Measurements from ENCODE around the gene FAM24A.
A peak's percentile ranks its signal among the peaks of the same experiment; 100 is the strongest.
"Not testable (repeated sequence)": the region's sequence is repeated elsewhere in the genome, so short reads cannot be mapped to it uniquely, and the experiment has no call there.

FAM24A gene

GRCh38 chr10:122878799-122879338 is 31.5 kb upstream of the FAM24A start:
- Histone ChIP-seq H3K9me3 (ENCODE audit: control insufficient read depth, low read depth, low read length) (no peaks in the 10 kb centered on the region), H3K36me3 (ENCODE audit: control insufficient read depth, low read depth, low read length) (no peaks in the 10 kb centered on the region), H3K27ac (ENCODE audit: low read length) (no peak overlapping the region), H3K4me1 (ENCODE audit: control insufficient read depth, low read depth, low read length) (peaks cover 42% of the 10 kb centered on the region), H3K27me3 (ENCODE audit: control insufficient read depth, insufficient read depth, low read length) (no peaks in the 10 kb centered on the region), H3K4me3 (ENCODE audit: low read length) (peak overlapping the region; percentile 73), H3K9ac (ENCODE audit: low read length) (peak overlapping the region; percentile 53)

- H3K9ac ChIP-seq (ENCODE audit: low read length), result peak within 1 kb of the TSS; percentile 53
- H3K4me3 ChIP-seq (ENCODE audit: low read length), result peak within 1 kb of the TSS; percentile 73
- H3K27me3 ChIP-seq (ENCODE audit: control insufficient read depth, insufficient read depth, low read length), result no peaks in the 10 kb centered on the region
- H3K9me3 ChIP-seq (ENCODE audit: control insufficient read depth, low read depth, low read length), result no peaks in the 10 kb centered on the region
- peaks cover 35% of the 10 kb centered on the region for H3K4me1 ChIP-seq (ENCODE audit: control insufficient read depth, low read depth, low read length)
- H3K27ac ChIP-seq (ENCODE audit: low read length), result no peak within 1 kb of the TSS
- no peaks in the 10 kb centered on the region for H3K36me3 ChIP-seq (ENCODE audit: control insufficient read depth, low read depth, low read length)
Measured at GRCh38 chr10:122879339-122880273, 30.8 kb upstream of the FAM24A start, which contains the start of gene FAM24B. Gene FAM24B, minus strand, starts transcription at chr10:122879581. Its CDS starts 29,066 bp downstream, at chr10:122850515.

DNA sequence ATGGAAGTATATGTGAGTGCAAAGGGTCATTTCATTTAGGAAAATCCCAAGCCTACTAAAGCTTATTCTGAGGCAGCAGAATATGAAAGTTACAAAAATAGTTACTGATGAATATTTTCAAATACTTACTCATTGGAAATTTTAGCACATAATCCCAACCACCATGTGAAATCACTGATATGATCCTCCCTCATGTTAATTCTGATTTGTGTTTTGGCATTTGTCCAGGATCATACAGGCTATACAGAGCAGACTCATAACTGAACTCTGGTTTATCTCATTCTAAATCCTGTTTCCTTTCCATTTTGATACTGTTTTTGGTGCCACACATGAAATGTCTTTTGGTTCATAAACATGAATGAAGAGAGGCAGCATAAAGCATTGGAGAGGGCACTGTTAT is 27.6 kb upstream of the FAM24A start:
- no peaks in the 10 kb centered on the region for H3K36me3 ChIP-seq (ENCODE audit: control insufficient read depth, low read depth, low read length)
- no peak overlapping the region for H3K27ac ChIP-seq (ENCODE audit: low read length)
- H3K4me3 ChIP-seq (ENCODE audit: low read length), result no peak overlapping the region
- peaks cover 8% of the 10 kb centered on the region for H3K4me1 ChIP-seq (ENCODE audit: control insufficient read depth, low read depth, low read length)
- no peaks in the 10 kb centered on the region for H3K27me3 ChIP-seq (ENCODE audit: control insufficient read depth, insufficient read depth, low read length)
- H3K9me3 ChIP-seq (ENCODE audit: control insufficient read depth, low read depth, low read length), result no peaks in the 10 kb centered on the region
- no peak overlapping the region for H3K9ac ChIP-seq (ENCODE audit: low read length)

DNA sequence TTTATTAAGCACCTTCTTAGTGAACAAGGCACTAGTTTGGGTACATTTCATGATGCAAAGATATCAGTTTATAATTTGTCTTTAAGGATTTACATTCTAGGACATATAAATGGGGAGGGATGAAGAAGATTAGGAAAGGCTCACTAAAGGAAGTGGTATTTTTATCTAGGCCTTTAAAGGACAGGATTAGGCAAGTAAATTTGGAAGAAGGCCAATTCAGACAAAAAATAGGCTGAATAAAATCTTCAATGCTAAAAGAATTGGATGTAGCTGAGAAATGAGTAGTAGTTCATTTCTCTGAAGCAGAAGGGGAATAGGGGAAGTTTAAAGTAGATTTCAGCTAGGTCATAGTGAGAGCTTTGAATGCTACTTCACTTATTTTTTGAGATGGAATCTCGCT is 26.2 kb upstream of the FAM24A start:
- H3K27ac ChIP-seq (ENCODE audit: low read length), result no peak overlapping the region
- peaks cover 2% of the 10 kb centered on the region for H3K4me1 ChIP-seq (ENCODE audit: control insufficient read depth, low read depth, low read length)
- no peaks in the 10 kb centered on the region for H3K27me3 ChIP-seq (ENCODE audit: control insufficient read depth, insufficient read depth, low read length)
- H3K36me3 ChIP-seq (ENCODE audit: control insufficient read depth, low read depth, low read length), result no peaks in the 10 kb centered on the region
- H3K9ac ChIP-seq (ENCODE audit: low read length), result no peak overlapping the region
- H3K9me3 ChIP-seq (ENCODE audit: control insufficient read depth, low read depth, low read length), result no peaks in the 10 kb centered on the region
- no peak overlapping the region for H3K4me3 ChIP-seq (ENCODE audit: low read length)

DNA sequence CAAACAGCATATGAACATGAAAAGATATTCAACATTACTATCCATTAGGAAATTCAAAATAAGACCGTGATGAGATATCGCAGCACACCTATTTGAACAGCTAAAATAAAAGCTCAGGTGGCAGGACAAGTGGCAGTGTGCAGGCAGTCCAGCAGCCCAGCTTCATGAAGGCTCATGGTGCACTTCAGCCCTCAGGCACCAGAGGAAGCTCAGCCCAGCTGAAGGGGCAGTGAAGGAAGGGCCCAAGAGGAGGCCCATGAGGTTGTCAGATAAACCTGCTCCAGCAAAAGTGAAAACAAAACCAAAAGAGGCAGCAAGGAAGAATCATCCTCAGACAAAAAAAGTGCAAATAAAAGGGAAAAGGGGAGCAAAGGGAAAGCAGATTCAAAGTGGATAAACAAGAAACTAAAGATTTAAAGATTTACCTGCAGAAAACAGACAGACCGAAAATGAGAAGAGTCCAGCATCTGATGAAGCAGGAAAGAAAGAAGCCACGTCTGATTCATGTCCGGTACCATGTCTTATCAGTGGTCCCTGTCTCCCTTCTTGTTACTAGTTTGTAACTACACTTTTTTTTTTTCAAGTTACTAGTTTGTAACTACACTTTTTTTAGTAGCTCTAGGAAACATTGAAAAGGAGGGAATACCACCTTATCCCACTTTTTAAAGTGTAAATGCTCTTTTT is 16.0 kb upstream of the FAM24A start:
- H3K27me3 ChIP-seq (ENCODE audit: control insufficient read depth, insufficient read depth, low read length), result no peaks in the 10 kb centered on the region

GRCh38 chr10:122903861-122904260 is 6.5 kb upstream of the FAM24A start:
- not testable (repeated sequence) for H3K27ac ChIP-seq (ENCODE audit: low read length); H3K27me3 ChIP-seq (ENCODE audit: control insufficient read depth, insufficient read depth, low read length); H3K36me3 ChIP-seq (ENCODE audit: control insufficient read depth, low read depth, low read length); H3K4me3 ChIP-seq (ENCODE audit: low read length); H3K9me3 ChIP-seq (ENCODE audit: control insufficient read depth, low read depth, low read length); H3K4me1 ChIP-seq (ENCODE audit: control insufficient read depth, low read depth, low read length); H3K9ac ChIP-seq (ENCODE audit: low read length)

More for the DNA sequence above, 16.0 kb upstream of the FAM24A start:
- no peak overlapping the region for H3K9ac ChIP-seq (ENCODE audit: low read length)
- no peak overlapping the region for H3K4me3 ChIP-seq (ENCODE audit: low read length)
- H3K9me3 ChIP-seq (ENCODE audit: control insufficient read depth, low read depth, low read length), result no peaks in the 10 kb centered on the region
- H3K27ac ChIP-seq (ENCODE audit: low read length), result no peak overlapping the region
- H3K4me1 ChIP-seq (ENCODE audit: control insufficient read depth, low read depth, low read length), result no peaks in the 10 kb centered on the region
- no peaks in the 10 kb centered on the region for H3K36me3 ChIP-seq (ENCODE audit: control insufficient read depth, low read depth, low read length)

DNA sequence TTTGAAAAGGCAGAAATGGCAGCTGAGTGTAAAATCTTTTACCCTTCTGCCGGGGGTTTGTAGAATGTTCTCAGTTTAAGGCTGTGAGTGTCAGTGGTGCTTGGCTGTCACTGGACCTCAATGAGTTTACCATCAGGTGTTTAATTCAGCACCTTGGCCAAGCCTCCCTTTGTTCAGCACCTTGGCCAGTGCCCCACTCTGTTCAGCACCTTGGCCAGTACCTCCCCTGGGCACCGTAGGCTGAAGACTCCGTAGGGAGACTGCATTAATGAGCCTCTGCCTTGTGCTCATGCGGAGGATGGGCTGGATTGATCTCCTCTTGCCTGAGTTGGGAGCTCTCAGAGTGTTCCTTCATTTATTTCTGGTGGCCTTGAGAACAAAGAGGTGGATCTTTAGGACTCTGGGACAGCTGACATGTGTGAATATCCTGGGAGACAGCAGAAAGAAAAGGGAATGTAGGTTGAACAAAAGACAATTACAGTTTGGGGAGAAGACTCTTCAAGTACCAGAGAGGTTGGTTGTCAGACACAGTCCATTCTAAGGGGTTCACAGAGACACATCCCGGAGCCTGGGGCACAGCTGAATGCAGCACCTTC is 1.6 kb downstream of the FAM24A start:
- Histone ChIP-seq H3K9me3 (ENCODE audit: control insufficient read depth, low read depth, low read length) (no peaks in the 10 kb centered on the region), H3K9ac (ENCODE audit: low read length) (no peak overlapping the region), H3K27ac (ENCODE audit: low read length) (no peak overlapping the region), H3K4me3 (ENCODE audit: low read length) (no peak overlapping the region), H3K36me3 (ENCODE audit: control insufficient read depth, low read depth, low read length) (no peaks in the 10 kb centered on the region), H3K27me3 (ENCODE audit: control insufficient read depth, insufficient read depth, low read length) (no peaks in the 10 kb centered on the region), H3K4me1 (ENCODE audit: control insufficient read depth, low read depth, low read length) (no peaks in the 10 kb centered on the region)

DNA sequence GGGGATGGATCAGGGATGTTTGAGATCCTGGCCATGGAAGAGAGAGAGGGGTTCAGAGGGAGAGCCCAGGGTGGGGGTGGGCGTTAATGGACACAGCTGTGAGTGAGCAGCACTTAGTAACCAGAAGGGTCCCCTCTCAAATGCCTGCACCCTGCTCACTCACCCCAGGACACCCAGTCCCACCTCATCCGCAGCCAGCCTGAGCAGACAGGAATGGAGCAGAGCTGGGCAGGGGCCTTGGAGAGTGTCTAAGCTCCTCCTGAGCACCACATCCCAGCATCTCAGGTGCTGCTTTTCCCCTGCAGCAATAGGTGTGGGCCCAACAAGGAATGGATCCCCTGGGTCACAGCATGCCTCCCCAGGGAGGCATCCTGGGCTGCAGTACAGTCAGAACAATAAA is 5.3 kb downstream of the FAM24A start:
- H3K4me1 ChIP-seq (ENCODE audit: control insufficient read depth, low read depth, low read length), result no peaks in the 10 kb centered on the region
- H3K36me3 ChIP-seq (ENCODE audit: control insufficient read depth, low read depth, low read length), result no peaks in the 10 kb centered on the region
- H3K4me3 ChIP-seq (ENCODE audit: low read length), result no peak overlapping the region
- H3K27me3 ChIP-seq (ENCODE audit: control insufficient read depth, insufficient read depth, low read length), result no peaks in the 10 kb centered on the region
- no peak overlapping the region for H3K27ac ChIP-seq (ENCODE audit: low read length)
- H3K9me3 ChIP-seq (ENCODE audit: control insufficient read depth, low read depth, low read length), result no peaks in the 10 kb centered on the region
- H3K9ac ChIP-seq (ENCODE audit: low read length), result no peak overlapping the region

- Histone ChIP-seq H3K27me3 (ENCODE audit: control insufficient read depth, insufficient read depth, low read length) (no peaks in the 10 kb centered on the region), H3K27ac (ENCODE audit: low read length) (no peak overlapping the region), H3K4me3 (ENCODE audit: low read length) (no peak overlapping the region), H3K9me3 (ENCODE audit: control insufficient read depth, low read depth, low read length) (no peaks in the 10 kb centered on the region), H3K36me3 (ENCODE audit: control insufficient read depth, low read depth, low read length) (no peaks in the 10 kb centered on the region), H3K4me1 (ENCODE audit: control insufficient read depth, low read depth, low read length) (no peaks in the 10 kb centered on the region), H3K9ac (ENCODE audit: low read length) (no peak overlapping the region)
Measured at GRCh38 chr10:122930140-122930539, 19.7 kb downstream of the FAM24A start.

- no peak overlapping the region for H3K9ac ChIP-seq (ENCODE audit: low read length)
- no peaks in the 10 kb centered on the region for H3K9me3 ChIP-seq (ENCODE audit: control insufficient read depth, low read depth, low read length)
- H3K27ac ChIP-seq (ENCODE audit: low read length), result no peak overlapping the region
- H3K4me1 ChIP-seq (ENCODE audit: control insufficient read depth, low read depth, low read length), result no peaks in the 10 kb centered on the region
- H3K36me3 ChIP-seq (ENCODE audit: control insufficient read depth, low read depth, low read length), result no peaks in the 10 kb centered on the region
- no peak overlapping the region for H3K4me3 ChIP-seq (ENCODE audit: low read length)
- no peaks in the 10 kb centered on the region for H3K27me3 ChIP-seq (ENCODE audit: control insufficient read depth, insufficient read depth, low read length)
Measured at GRCh38 chr10:122931088-122931906, 20.9 kb downstream of the FAM24A start.
